Measurements from ENCODE around the gene SREBF1.

- TF ChIP-seq, protein P1, sequence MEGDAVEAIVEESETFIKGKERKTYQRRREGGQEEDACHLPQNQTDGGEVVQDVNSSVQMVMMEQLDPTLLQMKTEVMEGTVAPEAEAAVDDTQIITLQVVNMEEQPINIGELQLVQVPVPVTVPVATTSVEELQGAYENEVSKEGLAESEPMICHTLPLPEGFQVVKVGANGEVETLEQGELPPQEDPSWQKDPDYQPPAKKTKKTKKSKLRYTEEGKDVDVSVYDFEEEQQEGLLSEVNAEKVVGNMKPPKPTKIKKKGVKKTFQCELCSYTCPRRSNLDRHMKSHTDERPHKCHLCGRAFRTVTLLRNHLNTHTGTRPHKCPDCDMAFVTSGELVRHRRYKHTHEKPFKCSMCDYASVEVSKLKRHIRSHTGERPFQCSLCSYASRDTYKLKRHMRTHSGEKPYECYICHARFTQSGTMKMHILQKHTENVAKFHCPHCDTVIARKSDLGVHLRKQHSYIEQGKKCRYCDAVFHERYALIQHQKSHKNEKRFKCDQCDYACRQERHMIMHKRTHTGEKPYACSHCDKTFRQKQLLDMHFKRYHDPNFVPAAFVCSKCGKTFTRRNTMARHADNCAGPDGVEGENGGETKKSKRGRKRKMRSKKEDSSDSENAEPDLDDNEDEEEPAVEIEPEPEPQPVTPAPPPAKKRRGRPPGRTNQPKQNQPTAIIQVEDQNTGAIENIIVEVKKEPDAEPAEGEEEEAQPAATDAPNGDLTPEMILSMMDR (IDR thresholded peaks at IDR 0.05), result no peak
- no peak for TF ChIP-seq POLR2A (IDR thresholded peaks at IDR 0.05)
Observed at GRCh38 chr17:17767887-17768418, 68.8 kb downstream of the SREBF1 start.
